HEK293 (cell line): ENCODE measurements around the gene NANS.

Source experiments
- ATF2 ChIP-seq: fragments of 450-650 bp; formaldehyde crosslinking; IDR thresholded peaks from 2 replicates; pipeline ENCODE4 v1.5.1; 2016; ENCODE audit warnings: missing biosample characterization, missing genetic modification characterization, low read depth
- CTCF ChIP-seq: fragments of 450-650 bp; formaldehyde crosslinking; IDR thresholded peaks from 2 replicates; pipeline ENCODE4 v1.5.1; 2016; ENCODE audit warnings: missing biosample characterization, missing genetic modification characterization
- TRIM28 ChIP-seq: IDR thresholded peaks from 2 replicates; pipeline ENCODE4 v1.6.1; 2011; ENCODE audit warnings: low read length, control low read depth, borderline replicate concordance
- ZNF335 ChIP-seq: fragments of 450-650 bp; formaldehyde crosslinking; conservative IDR thresholded peaks from 2 replicates; pipeline ENCODE4 v1.5.1; 2016; ENCODE audit warnings: missing biosample characterization, missing genetic modification characterization
- ZNF777 ChIP-seq: fragments of 450-650 bp; formaldehyde crosslinking; IDR thresholded peaks from 2 replicates; pipeline ENCODE4 v1.5.1; 2017; ENCODE audit warnings: missing biosample characterization, missing genetic modification characterization, borderline replicate concordance
- ZNF785 ChIP-seq: fragments of 450-650 bp; formaldehyde crosslinking; IDR thresholded peaks from 2 replicates; pipeline ENCODE4 v1.5.1; 2016; ENCODE audit warnings: missing biosample characterization, missing genetic modification characterization

- TF ChIP-seq TRIM28 (no peak), CTCF (tag by site-specific recombination) (0 out of 2 replicates have a peak, but pooled peaks have one; percentile 36), ZNF785 (no peak), ATF2 (tag by site-specific recombination) (no peak), ZNF777 (tag by site-specific recombination) (no peak), ZNF335 (tag by site-specific recombination) (no peak)
Measured at GRCh38 chr9:98038958-98039357, 17.6 kb upstream of the NANS start.
